Natural killer cell (primary cell): ENCODE results near the gene IFI35. TPM values are rescaled to one million over a fixed set of nuclear protein-coding genes. Genes with fewer than 3 reads are reported as not detected.
A peak's percentile ranks its signal among the peaks of the same experiment; 100 is the strongest.

ENCODE experiments used
- ATAC-seq, 3 donors: fragments of 150-1000 bp in 2 of 3; fragments of 200-7000 bp in 1 of 3; cut with Tn5 transposase; 1 replicate in 1 of 3; 2 replicates in 2 of 3; pipeline ENCODE4 v1.10.0; 2021; ENCODE audit warnings: mild to moderate bottlenecking in 2 of 3, moderate library complexity in 2 of 3
- DNase-seq, 2 donors: peaks; one replicate each; pipeline versions ENCODE4 v3.0.0 to v3.0.0-alpha.2; 2013 to 2021; ENCODE audit warnings: mixed read lengths in 1 of 2
- H3K27ac ChIP-seq: one replicate; pipeline ENCODE4 v1.5.1; 2013; ENCODE audit warnings: mild to moderate bottlenecking, low read length
- H3K27me3 ChIP-seq: one replicate; pipeline ENCODE4 v1.6.1; 2013; ENCODE audit warnings: low read length; ENCODE audit not compliant: control insufficient read depth, insufficient read depth
- H3K36me3 ChIP-seq: one replicate; pipeline ENCODE4 v1.6.1; 2013; ENCODE audit warnings: low read length; ENCODE audit not compliant: control insufficient read depth, insufficient read depth
- H3K4me1 ChIP-seq: one replicate; pipeline ENCODE4 v1.6.1; 2013; ENCODE audit warnings: low read length; ENCODE audit not compliant: control insufficient read depth, insufficient read depth
- H3K4me3 ChIP-seq: one replicate; pipeline ENCODE4 v1.5.1; 2013; ENCODE audit warnings: low read length
- H3K9me3 ChIP-seq: one replicate; pipeline ENCODE4 v1.6.1; 2013; ENCODE audit warnings: low read length; ENCODE audit not compliant: control insufficient read depth, insufficient read depth
- H3K27ac Mint-ChIP-seq, 2 donors: one replicate each; pipeline ENCODE4 v1.8.0; 2022; ENCODE audit warnings: mild to moderate bottlenecking in 2 of 2, mixed read lengths in 2 of 2, moderate library complexity in 1 of 2
- H3K27me3 Mint-ChIP-seq, 2 donors: one replicate each; pipeline ENCODE4 v1.8.0; 2022; ENCODE audit warnings: low read depth in 2 of 2, mixed read lengths in 2 of 2
- H3K36me3 Mint-ChIP-seq: one replicate; pipeline ENCODE4 v1.8.0; 2022; ENCODE audit warnings: mixed read lengths
- H3K4me1 Mint-ChIP-seq, 2 donors: one replicate each; pipeline ENCODE4 v1.8.0; 2022; ENCODE audit warnings: mixed read lengths in 2 of 2
- H3K4me3 Mint-ChIP-seq: one replicate; pipeline ENCODE4 v1.8.0; 2022; ENCODE audit warnings: mild to moderate bottlenecking, moderate library complexity, mixed read lengths
- H3K9me3 Mint-ChIP-seq, 2 donors: one replicate each; pipeline ENCODE4 v1.8.0; 2022; ENCODE audit warnings: mixed read lengths in 2 of 2
- WGBS: methylation state at CpG from one replicate; pipeline ENCODE4 v1.1.7; 2013; ENCODE audit warnings: missing lambda C conversion rate; ENCODE audit not compliant: insufficient coverage; 5-methylcytosine and 5-hydroxymethylcytosine counted together
- intact Hi-C: fragments of 100-400 bp; cut with micrococcal nuclease; formaldehyde crosslinking; loops from one replicate; pipeline ENCODE4 v1.14.2; 2022
- total RNA-seq, 4 donors: library from RNA; stranded (reverse); fragments of 120-200 nt in 1 of 4; gene quantifications; one replicate each; pipeline versions ENCODE4 v1.2.3 to v1.2.4, GENCODE V29; 2013 to 2022
- TF ChIP-seq, protein P1 (sequence below): fragments of 200-600 bp; IDR thresholded peaks from one replicate; pipeline ENCODE4 v1.8.0; 2022; ENCODE audit warnings: antibody characterized with exemption

Gene IFI35
- total RNA-seq, 3 donors from 2014 or later (not counting 1 experiment from before 2014, with no cell fraction given) = 50.0 to 66.8 (median 59.4) TPM

- Histone ChIP-seq H3K4me3 (no peak overlapping the region), H3K9me3 (no peaks in the 10 kb centered on the region), H3K27ac (no peak overlapping the region), H3K27me3 (no peaks in the 10 kb centered on the region), H3K4me1 (peaks cover 8% of the 10 kb centered on the region), H3K36me3 (peaks cover 29% of the 10 kb centered on the region)
- TF ChIP-seq, protein P1, sequence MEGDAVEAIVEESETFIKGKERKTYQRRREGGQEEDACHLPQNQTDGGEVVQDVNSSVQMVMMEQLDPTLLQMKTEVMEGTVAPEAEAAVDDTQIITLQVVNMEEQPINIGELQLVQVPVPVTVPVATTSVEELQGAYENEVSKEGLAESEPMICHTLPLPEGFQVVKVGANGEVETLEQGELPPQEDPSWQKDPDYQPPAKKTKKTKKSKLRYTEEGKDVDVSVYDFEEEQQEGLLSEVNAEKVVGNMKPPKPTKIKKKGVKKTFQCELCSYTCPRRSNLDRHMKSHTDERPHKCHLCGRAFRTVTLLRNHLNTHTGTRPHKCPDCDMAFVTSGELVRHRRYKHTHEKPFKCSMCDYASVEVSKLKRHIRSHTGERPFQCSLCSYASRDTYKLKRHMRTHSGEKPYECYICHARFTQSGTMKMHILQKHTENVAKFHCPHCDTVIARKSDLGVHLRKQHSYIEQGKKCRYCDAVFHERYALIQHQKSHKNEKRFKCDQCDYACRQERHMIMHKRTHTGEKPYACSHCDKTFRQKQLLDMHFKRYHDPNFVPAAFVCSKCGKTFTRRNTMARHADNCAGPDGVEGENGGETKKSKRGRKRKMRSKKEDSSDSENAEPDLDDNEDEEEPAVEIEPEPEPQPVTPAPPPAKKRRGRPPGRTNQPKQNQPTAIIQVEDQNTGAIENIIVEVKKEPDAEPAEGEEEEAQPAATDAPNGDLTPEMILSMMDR = no peak
- Mint-ChIP-seq H3K27ac (peak overlapping the region; percentile 11 to 65), H3K4me3 (no peak overlapping the region), H3K36me3 (no peaks in the 10 kb centered on the region), H3K27me3 (no peaks in the 10 kb centered on the region), H3K4me1 (peaks cover 8 to 19% of the 10 kb centered on the region in 2 donors), H3K9me3 (no peaks in the 10 kb centered on the region)
- ATAC-seq = no peak
- WGBS = 97% methylated on average over 8 of the region's 8 CpGs
- intact Hi-C loops = no loop called here
- no peak for DNase-seq
Observed at GRCh38 chr17:43013296-43013695, 6.7 kb downstream of the IFI35 start.

GRCh38 chr17:43014020-43014648 is 7.5 kb downstream of the IFI35 start:
- no peaks in the 10 kb centered on the region for H3K27me3 ChIP-seq
- H3K4me1 ChIP-seq = peaks cover 5% of the 10 kb centered on the region
- H3K27ac ChIP-seq = no peak overlapping the region
- intact Hi-C loops = no loop called here
- no peaks in the 10 kb centered on the region for H3K9me3 ChIP-seq
- Mint-ChIP-seq H3K4me3 (no peak overlapping the region), H3K27ac (no peak overlapping the region), H3K9me3 (no peaks in the 10 kb centered on the region), H3K4me1 (peaks cover 8 to 24% of the 10 kb centered on the region in 2 donors), H3K36me3 (no peaks in the 10 kb centered on the region), H3K27me3 (no peaks in the 10 kb centered on the region)
- ATAC-seq (no peak), DNase-seq (no peak)
- no peak overlapping the region for H3K4me3 ChIP-seq
- WGBS = 94% methylated on average over 12 of the region's 12 CpGs
- H3K36me3 ChIP-seq = peaks cover 29% of the 10 kb centered on the region
- TF ChIP-seq, protein P1 = no peak

DNA sequence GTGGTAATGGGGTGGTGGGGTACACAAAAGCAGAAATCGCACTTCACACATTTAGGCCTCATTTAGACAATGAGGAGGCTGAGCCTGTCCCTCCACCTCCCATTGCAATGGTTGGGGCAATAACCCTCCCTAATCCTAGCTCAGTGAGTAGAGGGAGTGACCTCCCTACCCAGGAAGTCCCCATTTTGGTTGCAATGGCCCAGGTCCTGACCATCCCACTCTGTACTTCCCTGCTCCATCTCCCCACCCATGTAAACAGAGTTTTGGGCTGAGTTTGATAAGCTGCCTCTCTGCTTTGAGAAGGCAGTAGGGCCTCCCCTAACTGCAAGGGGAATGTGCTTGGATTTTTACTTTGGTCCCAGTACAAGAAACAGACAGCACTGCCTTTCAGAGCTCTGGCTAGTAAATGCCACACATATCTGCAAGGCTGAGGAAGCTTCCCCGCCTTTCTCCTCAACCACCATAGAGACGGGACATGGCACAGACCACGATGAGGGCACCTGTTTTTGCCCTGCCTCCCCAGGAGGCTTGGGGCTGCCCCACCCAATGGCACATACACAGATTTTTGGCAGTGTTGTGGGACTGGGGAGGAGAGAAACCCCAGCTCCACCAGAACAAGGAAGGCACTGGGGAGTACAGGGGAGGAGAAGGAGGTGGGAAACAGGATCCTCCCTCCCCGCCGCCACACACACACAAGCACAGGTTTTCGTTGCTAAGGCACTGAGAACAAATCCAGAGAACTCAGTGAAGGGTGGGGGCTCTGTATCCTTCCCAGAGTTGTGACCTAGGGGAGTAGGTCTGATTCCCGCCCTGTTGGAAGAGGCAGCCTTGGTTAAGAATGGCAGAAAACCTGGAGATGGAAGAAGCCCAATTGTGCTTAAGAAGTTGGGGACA is 8.3 kb downstream of the IFI35 start:
- H3K27me3 ChIP-seq = no peaks in the 10 kb centered on the region
- H3K4me1 ChIP-seq = peaks cover 2% of the 10 kb centered on the region
- intact Hi-C loops = no loop called here
- H3K9me3 ChIP-seq = no peaks in the 10 kb centered on the region
- H3K36me3 ChIP-seq = peaks cover 29% of the 10 kb centered on the region
- ATAC-seq = no peak
- DNase-seq = no peak
- H3K27ac Mint-ChIP-seq = peak overlapping the region in 1 of 2 donors; percentile 74
- WGBS = 86% methylated on average over 5 of the region's 8 CpGs
- no peaks in the 10 kb centered on the region for H3K36me3 Mint-ChIP-seq
- no peak overlapping the region for H3K27ac ChIP-seq
- H3K9me3 Mint-ChIP-seq = no peaks in the 10 kb centered on the region
- H3K4me3 Mint-ChIP-seq = no peak overlapping the region
- no peaks in the 10 kb centered on the region for H3K27me3 Mint-ChIP-seq
- H3K4me1 Mint-ChIP-seq = peaks cover 8 to 31% of the 10 kb centered on the region in 2 donors
- H3K4me3 ChIP-seq = no peak overlapping the region
- TF ChIP-seq, protein P1 = no peak
